ENCODE measurements around the gene CBX4. TPM values are rescaled to one million over a fixed set of nuclear protein-coding genes. Genes with fewer than 3 reads are reported as not detected.

CBX4 gene
- total and polyA plus RNA-seq, 2 of the 13 experiments (the other 11 are each of a cell fraction or from before 2014, with no cell fraction given), result 25.8 to 50.8 TPM

DNA sequence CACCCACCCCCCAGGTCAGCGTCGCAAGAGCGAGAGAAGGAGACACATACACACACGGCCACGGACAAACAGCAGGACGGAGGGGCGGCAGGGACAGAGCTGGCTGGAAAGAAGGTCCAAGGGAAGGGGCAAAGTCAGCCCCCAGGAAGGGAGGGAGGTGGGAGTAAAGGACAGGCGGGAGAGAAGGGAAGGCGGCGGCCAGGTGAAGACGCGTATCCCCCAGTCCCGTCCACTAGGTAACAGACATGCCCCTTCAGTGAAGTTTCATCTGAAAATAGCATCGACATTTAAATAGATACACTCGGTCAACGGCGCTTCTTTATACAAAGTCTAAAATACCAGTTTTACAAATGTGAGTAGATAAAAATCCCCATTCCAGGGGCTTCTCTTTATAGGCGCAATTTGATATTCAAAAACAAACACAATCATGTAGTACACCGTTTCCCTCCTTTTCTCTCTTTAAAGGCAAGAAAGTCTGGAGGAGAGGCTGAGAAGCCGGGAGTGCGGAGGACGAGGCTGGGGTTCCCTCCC, 46.8 kb downstream of the CBX4 start:
- no peaks in the 10 kb centered on the region for H4K20me1 ChIP-seq (ENCODE audit: insufficient read depth, low read length)
- H3K4me2 ChIP-seq (ENCODE audit: low read depth, low read length), result peak overlapping the region; percentile 24; the same call in 1 of the 2 replicates
- peaks cover 55% of the 10 kb centered on the region for H3K4me1 ChIP-seq (ENCODE audit: insufficient read depth, low read length)
- no peak for ATAC-seq
- no peak for DNase-seq (ENCODE audit: low spot score)
- H3K4me3 ChIP-seq (replicated peaks in 1 of 3; ENCODE audit: insufficient read depth in 1 of 3, low read depth in 2 of 3, low read length in 3 of 3), result no peak overlapping the region
- H3K9me3 ChIP-seq (ENCODE audit: low read length), result no peaks in the 10 kb centered on the region
- no peak overlapping the region for H3K9ac ChIP-seq (ENCODE audit: insufficient read depth, low read depth, low read length)
- H3K79me2 ChIP-seq (ENCODE audit: insufficient read depth, low read length), result peaks cover 10% of the 10 kb centered on the region
- peaks cover 18 to 48% of the 10 kb centered on the region in 2 experiments for H3K27me3 ChIP-seq (ENCODE audit: control insufficient read depth in 1 of 2, insufficient read depth in 2 of 2, low read length in 2 of 2)
- TF ChIP-seq PHF21A (CRISPR knock-in tag; IDR thresholded peaks at IDR 0.05) (no peak), HDAC2 (CRISPR knock-in tag; IDR thresholded peaks at IDR 0.05) (no peak), ZNF12 (CRISPR knock-in tag; IDR thresholded peaks at IDR 0.05) (no peak), NFIC (IDR thresholded peaks at IDR 0.05; ENCODE audit: low read length) (no peak), ZNF781 (CRISPR knock-in tag; IDR thresholded peaks at IDR 0.05; ENCODE audit: borderline replicate concordance, not compliant biosample characterization) (no peak), ZNF761 (CRISPR knock-in tag; conservative IDR thresholded peaks at IDR 0.05) (no peak), JUNB (CRISPR knock-in tag; IDR thresholded peaks at IDR 0.05; ENCODE audit: borderline replicate concordance) (no peak), HOXD1 (CRISPR knock-in tag; IDR thresholded peaks at IDR 0.05) (no peak), RFX3 (CRISPR knock-in tag; IDR thresholded peaks at IDR 0.05) (no peak), KLF15 (CRISPR knock-in tag; IDR thresholded peaks at IDR 0.05; ENCODE audit: borderline replicate concordance) (no peak), HDAC6 (IDR thresholded peaks at IDR 0.05; ENCODE audit: low read depth, low read length) (no peak), ZNF543 (CRISPR knock-in tag; IDR thresholded peaks at IDR 0.05) (no peak), ZNF567 (CRISPR knock-in tag; IDR thresholded peaks at IDR 0.05; ENCODE audit: borderline replicate concordance) (no peak)
- TF ChIP-seq, protein P1, sequence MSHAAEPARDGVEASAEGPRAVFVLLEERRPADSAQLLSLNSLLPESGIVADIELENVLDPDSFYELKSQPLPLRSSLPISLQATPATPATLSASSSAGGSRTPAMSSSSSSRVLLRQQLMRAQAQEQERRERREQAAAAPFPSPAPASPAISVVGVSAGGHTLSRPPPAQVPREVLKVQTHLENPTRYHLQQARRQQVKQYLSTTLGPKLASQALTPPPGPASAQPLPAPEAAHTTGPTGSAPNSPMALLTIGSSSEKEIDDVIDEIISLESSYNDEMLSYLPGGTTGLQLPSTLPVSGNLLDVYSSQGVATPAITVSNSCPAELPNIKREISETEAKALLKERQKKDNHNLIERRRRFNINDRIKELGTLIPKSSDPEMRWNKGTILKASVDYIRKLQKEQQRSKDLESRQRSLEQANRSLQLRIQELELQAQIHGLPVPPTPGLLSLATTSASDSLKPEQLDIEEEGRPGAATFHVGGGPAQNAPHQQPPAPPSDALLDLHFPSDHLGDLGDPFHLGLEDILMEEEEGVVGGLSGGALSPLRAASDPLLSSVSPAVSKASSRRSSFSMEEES (CRISPR knock-in tag; IDR thresholded peaks at IDR 0.05), result no peak
- TF ChIP-seq, protein P2, sequence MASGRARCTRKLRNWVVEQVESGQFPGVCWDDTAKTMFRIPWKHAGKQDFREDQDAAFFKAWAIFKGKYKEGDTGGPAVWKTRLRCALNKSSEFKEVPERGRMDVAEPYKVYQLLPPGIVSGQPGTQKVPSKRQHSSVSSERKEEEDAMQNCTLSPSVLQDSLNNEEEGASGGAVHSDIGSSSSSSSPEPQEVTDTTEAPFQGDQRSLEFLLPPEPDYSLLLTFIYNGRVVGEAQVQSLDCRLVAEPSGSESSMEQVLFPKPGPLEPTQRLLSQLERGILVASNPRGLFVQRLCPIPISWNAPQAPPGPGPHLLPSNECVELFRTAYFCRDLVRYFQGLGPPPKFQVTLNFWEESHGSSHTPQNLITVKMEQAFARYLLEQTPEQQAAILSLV (CRISPR knock-in tag; IDR thresholded peaks at IDR 0.05; ENCODE audit: borderline replicate concordance), result no peak
- TF ChIP-seq, protein P3, sequence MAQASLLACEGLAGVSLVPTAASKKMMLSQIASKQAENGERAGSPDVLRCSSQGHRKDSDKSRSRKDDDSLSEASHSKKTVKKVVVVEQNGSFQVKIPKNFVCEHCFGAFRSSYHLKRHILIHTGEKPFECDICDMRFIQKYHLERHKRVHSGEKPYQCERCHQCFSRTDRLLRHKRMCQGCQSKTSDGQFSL (CRISPR knock-in tag; IDR thresholded peaks at IDR 0.05), result no peak
- TF ChIP-seq, protein P4, sequence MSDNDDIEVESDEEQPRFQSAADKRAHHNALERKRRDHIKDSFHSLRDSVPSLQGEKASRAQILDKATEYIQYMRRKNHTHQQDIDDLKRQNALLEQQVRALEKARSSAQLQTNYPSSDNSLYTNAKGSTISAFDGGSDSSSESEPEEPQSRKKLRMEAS (IDR thresholded peaks at IDR 0.05), result no peak
- TF ChIP-seq, protein P5, sequence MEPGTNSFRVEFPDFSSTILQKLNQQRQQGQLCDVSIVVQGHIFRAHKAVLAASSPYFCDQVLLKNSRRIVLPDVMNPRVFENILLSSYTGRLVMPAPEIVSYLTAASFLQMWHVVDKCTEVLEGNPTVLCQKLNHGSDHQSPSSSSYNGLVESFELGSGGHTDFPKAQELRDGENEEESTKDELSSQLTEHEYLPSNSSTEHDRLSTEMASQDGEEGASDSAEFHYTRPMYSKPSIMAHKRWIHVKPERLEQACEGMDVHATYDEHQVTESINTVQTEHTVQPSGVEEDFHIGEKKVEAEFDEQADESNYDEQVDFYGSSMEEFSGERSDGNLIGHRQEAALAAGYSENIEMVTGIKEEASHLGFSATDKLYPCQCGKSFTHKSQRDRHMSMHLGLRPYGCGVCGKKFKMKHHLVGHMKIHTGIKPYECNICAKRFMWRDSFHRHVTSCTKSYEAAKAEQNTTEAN (CRISPR knock-in tag; conservative IDR thresholded peaks at IDR 0.05), result no peak
- no peak for FAIRE-seq
- WGBS (ENCODE audit: low lambda C conversion rate), result 46% methylated on average over 22 of the region's 22 CpGs
- in situ Hi-C loops (cut with HindIII; ENCODE audit: extremely low pct_ligation_motif_present, low pct_unique_long_range_greater_than_20kb), result no loop called here
- no peak overlapping the region for H3K27ac ChIP-seq (ENCODE audit: extremely low read length, insufficient read depth, low read length)
- intact Hi-C loops (cut with micrococcal nuclease; ENCODE audit: unreplicated experiment), result no loop called here
- no TSS peak for BruUV-seq (replicated peaks)
- POLR2A ChIA-PET, result interaction anchor here (1.4 kb wide), 1 partner anchor 47 kb away, joined by 4 read pairs; the partner anchor contains the start of gene CBX4
- H3K36me3 ChIP-seq (replicated peaks in 1 of 2; ENCODE audit: control insufficient read depth in 1 of 2, insufficient read depth in 2 of 2, low read length in 2 of 2), result peaks cover 5 to 9% of the 10 kb centered on the region in 2 experiments; a peak in 4 of 5 replicates
- no peak overlapping the region for H2AFZ ChIP-seq (ENCODE audit: low read length)
- CTCF ChIA-PET (ENCODE audit: low intra/inter-chr PET ratio, low total read pairs), result no interaction called here
